ENCODE measurements around the gene SYT15. TPM values are rescaled to one million over a fixed set of nuclear protein-coding genes. Genes with fewer than 3 reads are reported as not detected.
"Not testable (repeated sequence)": the region's sequence is repeated elsewhere in the genome, so short reads cannot be mapped to it uniquely, and the experiment has no call there.

Gene SYT15
- polyA plus RNA-seq, 2 donors: 1.2 to 2.1 TPM

- H3K27ac ChIP-seq (ENCODE audit: low read depth in 2 of 2, low read length in 1 of 2); H3K27me3 ChIP-seq (ENCODE audit: control insufficient read depth in 1 of 2, insufficient read depth in 2 of 2, low read length in 2 of 2); H3K4me3 ChIP-seq (ENCODE audit: low read depth in 1 of 2, low read length in 2 of 2); H3K9me3 ChIP-seq (ENCODE audit: control insufficient read depth in 2 of 2, insufficient read depth in 1 of 2, low read depth in 1 of 2, low read length in 1 of 2); H3K4me1 ChIP-seq (ENCODE audit: control insufficient read depth in 2 of 2, insufficient read depth in 2 of 2, low read length in 1 of 2); H3K36me3 ChIP-seq (ENCODE audit: control insufficient read depth in 2 of 2, insufficient read depth in 2 of 2, low read length in 1 of 2): not testable (repeated sequence)
- no CpG with 5 or more reads among the region's 2 CpGs for WGBS, 2 donors
Observed at GRCh38 chr10:46570655-46571054, 8.3 kb upstream of the SYT15 start.

GRCh38 chr10:46572765-46573164 is 6.2 kb upstream of the SYT15 start:
- 26 to 40% methylated on average over 2 to 3 of the region's 4 CpGs for WGBS, 2 donors
- H3K36me3 ChIP-seq (ENCODE audit: control insufficient read depth in 2 of 2, insufficient read depth in 2 of 2, low read length in 1 of 2); H3K27me3 ChIP-seq (ENCODE audit: control insufficient read depth in 1 of 2, insufficient read depth in 2 of 2, low read length in 2 of 2); H3K27ac ChIP-seq (ENCODE audit: low read depth in 2 of 2, low read length in 1 of 2); H3K9me3 ChIP-seq (ENCODE audit: control insufficient read depth in 2 of 2, insufficient read depth in 1 of 2, low read depth in 1 of 2, low read length in 1 of 2); H3K4me1 ChIP-seq (ENCODE audit: control insufficient read depth in 2 of 2, insufficient read depth in 2 of 2, low read length in 1 of 2); H3K4me3 ChIP-seq (ENCODE audit: low read depth in 1 of 2, low read length in 2 of 2): not testable (repeated sequence)

- H3K27ac ChIP-seq (ENCODE audit: low read depth in 2 of 2, low read length in 1 of 2); H3K27me3 ChIP-seq (ENCODE audit: control insufficient read depth in 1 of 2, insufficient read depth in 2 of 2, low read length in 2 of 2); H3K36me3 ChIP-seq (ENCODE audit: control insufficient read depth in 2 of 2, insufficient read depth in 2 of 2, low read length in 1 of 2); H3K4me1 ChIP-seq (ENCODE audit: control insufficient read depth in 2 of 2, insufficient read depth in 2 of 2, low read length in 1 of 2); H3K9me3 ChIP-seq (ENCODE audit: control insufficient read depth in 2 of 2, insufficient read depth in 1 of 2, low read depth in 1 of 2, low read length in 1 of 2); H3K4me3 ChIP-seq (ENCODE audit: low read depth in 1 of 2, low read length in 2 of 2): not testable (repeated sequence)
- WGBS, 2 donors: 54 to 55% methylated on average over 4 of the region's 5 CpGs
Observed at GRCh38 chr10:46573314-46573713, 5.6 kb upstream of the SYT15 start.

- not testable (repeated sequence) for H3K4me1 ChIP-seq (ENCODE audit: control insufficient read depth in 2 of 2, insufficient read depth in 2 of 2, low read length in 1 of 2); H3K4me3 ChIP-seq (ENCODE audit: low read depth in 1 of 2, low read length in 2 of 2); H3K27ac ChIP-seq (ENCODE audit: low read depth in 2 of 2, low read length in 1 of 2); H3K9me3 ChIP-seq (ENCODE audit: control insufficient read depth in 2 of 2, insufficient read depth in 1 of 2, low read depth in 1 of 2, low read length in 1 of 2); H3K27me3 ChIP-seq (ENCODE audit: control insufficient read depth in 1 of 2, insufficient read depth in 2 of 2, low read length in 2 of 2); H3K36me3 ChIP-seq (ENCODE audit: control insufficient read depth in 2 of 2, insufficient read depth in 2 of 2, low read length in 1 of 2)
- 67 to 68% methylated on average over 3 of the region's 4 CpGs for WGBS, 2 donors
Observed at GRCh38 chr10:46573884-46574283, 5.0 kb upstream of the SYT15 start.

- not testable (repeated sequence) for H3K4me1 ChIP-seq (ENCODE audit: control insufficient read depth in 2 of 2, insufficient read depth in 2 of 2, low read length in 1 of 2); H3K36me3 ChIP-seq (ENCODE audit: control insufficient read depth in 2 of 2, insufficient read depth in 2 of 2, low read length in 1 of 2); H3K4me3 ChIP-seq (ENCODE audit: low read depth in 1 of 2, low read length in 2 of 2); H3K9me3 ChIP-seq (ENCODE audit: control insufficient read depth in 2 of 2, insufficient read depth in 1 of 2, low read depth in 1 of 2, low read length in 1 of 2); H3K27ac ChIP-seq (ENCODE audit: low read depth in 2 of 2, low read length in 1 of 2); H3K27me3 ChIP-seq (ENCODE audit: control insufficient read depth in 1 of 2, insufficient read depth in 2 of 2, low read length in 2 of 2)
- WGBS, 2 donors: 46 to 52% methylated on average over 30 to 41 of the region's 50 CpGs
Observed at GRCh38 chr10:46577624-46578473, 1.1 kb upstream of the SYT15 start.

- not testable (repeated sequence) for H3K4me3 ChIP-seq (ENCODE audit: low read depth in 1 of 2, low read length in 2 of 2); H3K4me1 ChIP-seq (ENCODE audit: control insufficient read depth in 2 of 2, insufficient read depth in 2 of 2, low read length in 1 of 2); H3K27me3 ChIP-seq (ENCODE audit: control insufficient read depth in 1 of 2, insufficient read depth in 2 of 2, low read length in 2 of 2); H3K36me3 ChIP-seq (ENCODE audit: control insufficient read depth in 2 of 2, insufficient read depth in 2 of 2, low read length in 1 of 2); H3K9me3 ChIP-seq (ENCODE audit: control insufficient read depth in 2 of 2, insufficient read depth in 1 of 2, low read depth in 1 of 2, low read length in 1 of 2); H3K27ac ChIP-seq (ENCODE audit: low read depth in 2 of 2, low read length in 1 of 2)
- WGBS, 2 donors: 28 to 40% methylated on average over 8 to 13 of the region's 21 CpGs
Observed at GRCh38 chr10:46579378-46579777, 450 bp downstream of the SYT15 start.

GRCh38 chr10:46581997-46582396 is 3.1 kb downstream of the SYT15 start:
- not testable (repeated sequence) for H3K27me3 ChIP-seq (ENCODE audit: control insufficient read depth in 1 of 2, insufficient read depth in 2 of 2, low read length in 2 of 2); H3K4me3 ChIP-seq (ENCODE audit: low read depth in 1 of 2, low read length in 2 of 2); H3K4me1 ChIP-seq (ENCODE audit: control insufficient read depth in 2 of 2, insufficient read depth in 2 of 2, low read length in 1 of 2); H3K27ac ChIP-seq (ENCODE audit: low read depth in 2 of 2, low read length in 1 of 2); H3K9me3 ChIP-seq (ENCODE audit: control insufficient read depth in 2 of 2, insufficient read depth in 1 of 2, low read depth in 1 of 2, low read length in 1 of 2); H3K36me3 ChIP-seq (ENCODE audit: control insufficient read depth in 2 of 2, insufficient read depth in 2 of 2, low read length in 1 of 2)
- 92 to 96% methylated on average over 5 to 9 of the region's 12 CpGs for WGBS, 2 donors

- WGBS, 2 donors: 19% methylated on average over 4 of the region's 11 CpGs; no CpG with 5 or more reads in 1 of the 2 donors
- H3K27me3 ChIP-seq (ENCODE audit: control insufficient read depth in 1 of 2, insufficient read depth in 2 of 2, low read length in 2 of 2); H3K4me1 ChIP-seq (ENCODE audit: control insufficient read depth in 2 of 2, insufficient read depth in 2 of 2, low read length in 1 of 2); H3K4me3 ChIP-seq (ENCODE audit: low read depth in 1 of 2, low read length in 2 of 2); H3K9me3 ChIP-seq (ENCODE audit: control insufficient read depth in 2 of 2, insufficient read depth in 1 of 2, low read depth in 1 of 2, low read length in 1 of 2); H3K36me3 ChIP-seq (ENCODE audit: control insufficient read depth in 2 of 2, insufficient read depth in 2 of 2, low read length in 1 of 2); H3K27ac ChIP-seq (ENCODE audit: low read depth in 2 of 2, low read length in 1 of 2): not testable (repeated sequence)
Observed at GRCh38 chr10:46582568-46582967, 3.6 kb downstream of the SYT15 start.

- 77 to 94% methylated on average over 5 to 7 of the region's 11 CpGs for WGBS, 2 donors
Observed at GRCh38 chr10:46584196-46584595, 5.3 kb downstream of the SYT15 start.

GRCh38 chr10:46585246-46585645 is 6.3 kb downstream of the SYT15 start:
- not testable (repeated sequence) for H3K27ac ChIP-seq (ENCODE audit: low read depth in 2 of 2, low read length in 1 of 2); H3K4me1 ChIP-seq (ENCODE audit: control insufficient read depth in 2 of 2, insufficient read depth in 2 of 2, low read length in 1 of 2); H3K36me3 ChIP-seq (ENCODE audit: control insufficient read depth in 2 of 2, insufficient read depth in 2 of 2, low read length in 1 of 2); H3K27me3 ChIP-seq (ENCODE audit: control insufficient read depth in 1 of 2, insufficient read depth in 2 of 2, low read length in 2 of 2); H3K4me3 ChIP-seq (ENCODE audit: low read depth in 1 of 2, low read length in 2 of 2); H3K9me3 ChIP-seq (ENCODE audit: control insufficient read depth in 2 of 2, insufficient read depth in 1 of 2, low read depth in 1 of 2, low read length in 1 of 2)
- no CpG with 5 or more reads among the region's 13 CpGs for WGBS, 2 donors

More at GRCh38 chr10:46584196-46584595, 5.3 kb downstream of the SYT15 start:
- not testable (repeated sequence) for H3K36me3 ChIP-seq (ENCODE audit: control insufficient read depth in 2 of 2, insufficient read depth in 2 of 2, low read length in 1 of 2); H3K27me3 ChIP-seq (ENCODE audit: control insufficient read depth in 1 of 2, insufficient read depth in 2 of 2, low read length in 2 of 2); H3K4me1 ChIP-seq (ENCODE audit: control insufficient read depth in 2 of 2, insufficient read depth in 2 of 2, low read length in 1 of 2); H3K27ac ChIP-seq (ENCODE audit: low read depth in 2 of 2, low read length in 1 of 2); H3K4me3 ChIP-seq (ENCODE audit: low read depth in 1 of 2, low read length in 2 of 2); H3K9me3 ChIP-seq (ENCODE audit: control insufficient read depth in 2 of 2, insufficient read depth in 1 of 2, low read depth in 1 of 2, low read length in 1 of 2)

Measured in esophagus (tissue), 2 donors.